Esophagus muscularis mucosa (tissue), 3 donors: ENCODE data around the gene CAPSL.

ENCODE experiments used
- POLR2A ChIP-seq: fragments of 450-650 bp; IDR thresholded peaks from one replicate; pipeline ENCODE4 v1.6.1; 2017; ENCODE audit warnings: antibody characterized with exemption, moderate library complexity, mild to moderate bottlenecking, low read depth
- POLR2AphosphoS5 ChIP-seq, 2 donors: sonication (generic); formaldehyde crosslinking; IDR thresholded peaks; one replicate each; pipeline ENCODE4 v1.6.1; 2017; ENCODE audit warnings: antibody characterized with exemption in 2 of 2
- TF ChIP-seq, protein P1 (sequence below), 3 experiments: fragments of 200-600 bp in 2 of 3; fragments of 450-650 bp in 1 of 3; sonication (generic) in 2 of 3; IDR thresholded peaks; one replicate each; pipeline ENCODE4 v1.5.1; 2017 to 2019; ENCODE audit warnings: antibody characterized with exemption in 3 of 3, mild to moderate bottlenecking in 2 of 3, moderate library complexity in 1 of 3

DNA sequence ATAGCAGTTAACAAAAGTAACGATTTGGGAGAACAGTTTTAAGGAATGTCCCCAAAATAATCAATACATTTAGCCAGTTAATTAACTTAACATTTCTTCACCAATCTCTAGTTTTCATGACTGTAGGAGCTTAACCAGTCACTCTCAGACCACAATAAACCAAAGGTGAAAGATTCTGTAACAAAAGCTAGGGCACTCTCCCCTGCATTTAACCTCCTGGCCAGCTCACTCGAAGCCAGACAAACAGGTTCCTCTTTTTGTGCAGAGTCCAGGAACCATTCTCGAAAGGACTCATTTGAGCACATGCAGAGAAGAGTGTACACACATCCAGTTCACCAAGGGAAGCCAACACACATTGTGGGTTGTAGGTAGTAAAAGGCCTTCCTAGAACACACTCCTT lies 75.3 kb downstream of the CAPSL start:
- TF ChIP-seq, protein P1, sequence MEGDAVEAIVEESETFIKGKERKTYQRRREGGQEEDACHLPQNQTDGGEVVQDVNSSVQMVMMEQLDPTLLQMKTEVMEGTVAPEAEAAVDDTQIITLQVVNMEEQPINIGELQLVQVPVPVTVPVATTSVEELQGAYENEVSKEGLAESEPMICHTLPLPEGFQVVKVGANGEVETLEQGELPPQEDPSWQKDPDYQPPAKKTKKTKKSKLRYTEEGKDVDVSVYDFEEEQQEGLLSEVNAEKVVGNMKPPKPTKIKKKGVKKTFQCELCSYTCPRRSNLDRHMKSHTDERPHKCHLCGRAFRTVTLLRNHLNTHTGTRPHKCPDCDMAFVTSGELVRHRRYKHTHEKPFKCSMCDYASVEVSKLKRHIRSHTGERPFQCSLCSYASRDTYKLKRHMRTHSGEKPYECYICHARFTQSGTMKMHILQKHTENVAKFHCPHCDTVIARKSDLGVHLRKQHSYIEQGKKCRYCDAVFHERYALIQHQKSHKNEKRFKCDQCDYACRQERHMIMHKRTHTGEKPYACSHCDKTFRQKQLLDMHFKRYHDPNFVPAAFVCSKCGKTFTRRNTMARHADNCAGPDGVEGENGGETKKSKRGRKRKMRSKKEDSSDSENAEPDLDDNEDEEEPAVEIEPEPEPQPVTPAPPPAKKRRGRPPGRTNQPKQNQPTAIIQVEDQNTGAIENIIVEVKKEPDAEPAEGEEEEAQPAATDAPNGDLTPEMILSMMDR (IDR thresholded peaks at IDR 0.05), result no peak
- no peak for TF ChIP-seq POLR2A
- TF ChIP-seq POLR2AphosphoS5 (IDR thresholded peaks at IDR 0.05), result no peak
